NB4 (cell line): ENCODE measurements around the gene PTPN4.
"Not testable (repeated sequence)": the region's sequence is repeated elsewhere in the genome, so short reads cannot be mapped to it uniquely, and the experiment has no call there.

Experiments
- DNase-seq: peaks from one replicate; pipeline ENCODE4 v3.0.0; 2010; ENCODE audit warnings: low read depth
- H3K4me3 ChIP-seq: one replicate; pipeline ENCODE4 v1.5.1; 2011; ENCODE audit warnings: mild to moderate bottlenecking, low read depth, low read length, moderate library complexity
- CTCF ChIP-seq: IDR thresholded peaks from one replicate; pipeline ENCODE4 v1.5.1; 2012; ENCODE audit warnings: low read depth, low read length
- MAX ChIP-seq: IDR thresholded peaks from 2 replicates; pipeline ENCODE4 v1.6.1; 2011; ENCODE audit warnings: low read depth, low read length
- MYC ChIP-seq: IDR thresholded peaks from 2 replicates; pipeline ENCODE4 v1.6.1; 2011; ENCODE audit warnings: low read depth, low read length
- POLR2A ChIP-seq: IDR thresholded peaks from 2 replicates; pipeline ENCODE4 v1.6.1; 2011; ENCODE audit warnings: mild to moderate bottlenecking; ENCODE audit not compliant: insufficient read length; ENCODE audit errors: extremely low read depth

Gene PTPN4

GRCh38 chr2:119794237-119794636 is 34.5 kb downstream of the PTPN4 start:
- TF ChIP-seq MYC, result no peak
- TF ChIP-seq MAX, result no peak
- no peak for TF ChIP-seq CTCF
- no peak for TF ChIP-seq POLR2A
- no peak overlapping the region for H3K4me3 ChIP-seq
- no peak for DNase-seq

GRCh38 chr2:119795309-119796303 is 35.9 kb downstream of the PTPN4 start:
- TF ChIP-seq CTCF, result no peak
- no peak for TF ChIP-seq MYC
- no peak for TF ChIP-seq MAX
- TF ChIP-seq POLR2A, result no peak
- DNase-seq, result no peak
- no peak overlapping the region for H3K4me3 ChIP-seq

GRCh38 chr2:119800376-119800902 is 40.7 kb downstream of the PTPN4 start:
- DNase-seq, result no peak
- TF ChIP-seq CTCF, result no peak
- no peak for TF ChIP-seq POLR2A
- no peak for TF ChIP-seq MAX
- TF ChIP-seq MYC, result no peak
- H3K4me3 ChIP-seq, result no peak overlapping the region

- H3K4me3 ChIP-seq, result no peak overlapping the region
- no peak for DNase-seq
- TF ChIP-seq CTCF (no peak), MAX (no peak), POLR2A (no peak), MYC (no peak)
Measured at GRCh38 chr2:119801040-119801439, 41.3 kb downstream of the PTPN4 start.

- DNase-seq, H3K4me3 ChIP-seq: not testable (repeated sequence)
Measured at GRCh38 chr2:119801989-119802388, 42.3 kb downstream of the PTPN4 start.

- no peak overlapping the region for H3K4me3 ChIP-seq
- TF ChIP-seq CTCF (no peak), POLR2A (no peak), MYC (no peak), MAX (no peak)
- DNase-seq, result no peak
Measured at GRCh38 chr2:119803101-119803500, 43.4 kb downstream of the PTPN4 start.

GRCh38 chr2:119804409-119804808 is 44.7 kb downstream of the PTPN4 start:
- not testable (repeated sequence) for DNase-seq, H3K4me3 ChIP-seq
